Brain microvascular endothelial cell (primary cell): Measurements from ENCODE around the gene SPATA9.

Experiments used
- DNase-seq: peaks from one replicate; pipeline ENCODE4 v3.0.0-alpha.2; 2020
- H3K27ac ChIP-seq: fragments of 250-450 bp; sonication (Bioruptor Pico); 2 replicates; pipeline ENCODE4 v1.5.1; 2020; ENCODE audit warnings: mild to moderate bottlenecking, moderate library complexity
- H3K27me3 ChIP-seq: fragments of 250-450 bp; sonication (Bioruptor Pico); replicated peaks from 2 replicates; pipeline ENCODE4 v1.5.1; 2020; ENCODE audit warnings: mild to moderate bottlenecking
- H3K36me3 ChIP-seq: fragments of 250-450 bp; sonication (Bioruptor Pico); replicated peaks from 2 replicates; pipeline ENCODE4 v1.5.1; 2020; ENCODE audit warnings: mild to moderate bottlenecking
- H3K4me3 ChIP-seq: 2 replicates; pipeline ENCODE4 v1.5.1; 2011; ENCODE audit warnings: low read depth, mild to moderate bottlenecking, control low read depth, low read length, moderate library complexity
- in situ Hi-C: cut with HindIII; loops from 2 replicates; pipeline ENCODE4 v1.10.0; 2017; ENCODE audit warnings: low sequenced_read_pairs, low pct_ligation_motif_present
- TF ChIP-seq, protein P1 (sequence below): IDR thresholded peaks from 2 replicates; pipeline ENCODE4 v1.5.1; 2011; ENCODE audit warnings: low read depth, mild to moderate bottlenecking, moderate library complexity, low read length, control low read depth, inconsistent platforms; ENCODE audit errors: missing control alignments

SPATA9 gene

DNA sequence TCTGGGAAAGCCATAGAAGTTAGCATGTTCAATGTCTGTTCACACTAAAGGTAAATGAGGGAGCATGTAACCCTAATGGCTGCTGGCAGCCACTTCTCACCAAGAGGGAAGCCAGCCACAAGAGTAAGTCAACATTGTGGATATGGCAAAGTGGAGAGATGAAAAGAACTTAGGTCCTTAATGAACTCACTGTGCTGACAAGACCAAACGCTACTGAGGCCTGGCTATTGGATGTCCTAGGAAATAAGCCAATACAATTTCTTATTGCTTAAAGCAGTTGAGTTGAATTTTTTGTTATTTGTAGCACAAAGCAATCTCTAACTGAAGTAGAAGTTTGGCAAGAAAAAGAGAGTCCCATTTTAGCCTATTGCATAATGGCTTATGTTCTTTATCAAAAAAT lies 56.1 kb downstream of the SPATA9 start:
- no peak for DNase-seq
- TF ChIP-seq, protein P1, sequence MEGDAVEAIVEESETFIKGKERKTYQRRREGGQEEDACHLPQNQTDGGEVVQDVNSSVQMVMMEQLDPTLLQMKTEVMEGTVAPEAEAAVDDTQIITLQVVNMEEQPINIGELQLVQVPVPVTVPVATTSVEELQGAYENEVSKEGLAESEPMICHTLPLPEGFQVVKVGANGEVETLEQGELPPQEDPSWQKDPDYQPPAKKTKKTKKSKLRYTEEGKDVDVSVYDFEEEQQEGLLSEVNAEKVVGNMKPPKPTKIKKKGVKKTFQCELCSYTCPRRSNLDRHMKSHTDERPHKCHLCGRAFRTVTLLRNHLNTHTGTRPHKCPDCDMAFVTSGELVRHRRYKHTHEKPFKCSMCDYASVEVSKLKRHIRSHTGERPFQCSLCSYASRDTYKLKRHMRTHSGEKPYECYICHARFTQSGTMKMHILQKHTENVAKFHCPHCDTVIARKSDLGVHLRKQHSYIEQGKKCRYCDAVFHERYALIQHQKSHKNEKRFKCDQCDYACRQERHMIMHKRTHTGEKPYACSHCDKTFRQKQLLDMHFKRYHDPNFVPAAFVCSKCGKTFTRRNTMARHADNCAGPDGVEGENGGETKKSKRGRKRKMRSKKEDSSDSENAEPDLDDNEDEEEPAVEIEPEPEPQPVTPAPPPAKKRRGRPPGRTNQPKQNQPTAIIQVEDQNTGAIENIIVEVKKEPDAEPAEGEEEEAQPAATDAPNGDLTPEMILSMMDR = no peak
- Histone ChIP-seq H3K27ac (no peak overlapping the region), H3K36me3 (no peaks in the 10 kb centered on the region), H3K4me3 (no peak overlapping the region), H3K27me3 (no peaks in the 10 kb centered on the region)
- in situ Hi-C loops = no loop called here

DNA sequence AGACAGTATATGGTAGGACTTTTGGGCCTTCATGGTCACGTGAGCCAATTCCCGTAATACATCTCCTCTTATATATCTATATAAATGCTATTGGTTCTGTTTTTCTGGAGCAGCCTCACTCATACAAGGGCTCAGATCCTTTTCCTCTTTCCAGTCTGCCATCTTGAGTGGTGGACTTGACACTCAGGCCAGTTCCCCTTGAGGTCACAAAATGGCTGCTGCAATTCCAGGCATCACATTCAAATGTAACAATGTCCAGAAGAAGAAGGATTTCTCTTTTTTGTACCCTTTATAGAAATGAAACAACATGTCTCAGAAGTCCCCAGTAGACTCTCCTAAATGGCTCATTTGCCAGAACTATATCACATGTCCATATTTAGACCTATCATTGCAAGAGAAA lies 58.4 kb downstream of the SPATA9 start:
- H3K36me3 ChIP-seq = no peaks in the 10 kb centered on the region
- no peaks in the 10 kb centered on the region for H3K27me3 ChIP-seq
- H3K27ac ChIP-seq = no peak overlapping the region
- TF ChIP-seq, protein P1 = no peak
- no peak for DNase-seq
- in situ Hi-C loops = no loop called here
- H3K4me3 ChIP-seq = no peak overlapping the region

DNA sequence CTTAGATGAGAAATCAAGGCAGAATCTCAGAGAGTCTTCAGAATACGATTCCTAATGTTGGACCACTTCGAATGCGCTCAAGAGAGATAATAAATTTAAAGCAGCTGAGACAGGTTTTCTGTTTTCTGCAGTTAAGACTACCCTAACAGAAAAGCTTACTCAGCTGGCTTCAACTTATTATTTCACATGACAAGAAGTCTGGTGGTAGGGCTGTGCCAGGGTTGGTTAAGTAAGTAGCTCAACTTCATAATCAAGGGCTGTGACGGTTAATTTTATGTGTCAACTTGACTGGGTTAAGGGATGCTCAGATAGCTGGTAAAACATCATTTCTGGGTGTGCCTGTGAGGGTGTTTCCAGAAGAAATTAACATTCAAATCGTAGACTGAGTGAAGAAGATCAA lies 59.1 kb downstream of the SPATA9 start:
- H3K27me3 ChIP-seq = no peaks in the 10 kb centered on the region
- no peak overlapping the region for H3K27ac ChIP-seq
- TF ChIP-seq, protein P1 = no peak
- no peaks in the 10 kb centered on the region for H3K36me3 ChIP-seq
- DNase-seq = no peak
- no peak overlapping the region for H3K4me3 ChIP-seq
- in situ Hi-C loops = no loop called here

DNA sequence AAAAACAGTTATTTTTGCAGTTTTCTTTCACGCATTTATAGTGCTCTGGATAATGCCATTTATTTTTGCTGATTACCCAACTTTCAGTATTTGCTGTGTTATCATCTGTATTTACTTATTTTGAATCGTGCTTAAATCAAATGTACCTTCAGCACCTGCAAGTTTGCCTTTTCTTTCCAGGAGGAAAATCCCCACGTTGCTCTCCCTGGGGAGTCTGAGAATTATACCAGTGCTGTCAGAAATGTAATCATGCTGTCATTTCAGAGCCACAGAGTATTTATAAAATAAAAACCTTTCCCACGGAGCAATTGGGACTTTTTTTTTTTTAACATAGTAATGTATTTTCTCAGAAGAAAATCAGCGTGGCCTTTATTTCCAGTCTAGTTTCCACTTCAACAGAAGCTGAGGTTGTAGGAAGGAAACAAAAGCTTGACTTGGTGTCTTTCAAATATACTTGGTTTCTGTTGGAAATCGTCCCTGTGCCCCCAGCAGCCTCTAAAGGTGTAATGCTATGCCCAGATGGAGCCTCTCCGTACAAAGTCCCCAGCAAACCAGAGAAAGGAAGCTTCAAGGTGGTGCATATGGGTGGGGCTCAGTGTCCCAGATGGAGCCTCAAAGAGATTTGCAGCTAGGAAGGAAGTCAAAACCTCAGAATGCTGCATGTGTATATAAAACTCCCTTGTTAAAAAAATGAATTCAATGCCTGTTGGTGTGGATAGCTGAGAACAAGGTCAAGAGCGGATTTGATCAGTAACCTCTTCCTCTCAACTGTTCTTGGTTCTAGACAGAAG lies 60.8 kb downstream of the SPATA9 start:
- TF ChIP-seq, protein P1 = no peak
- no peaks in the 10 kb centered on the region for H3K36me3 ChIP-seq
- H3K27ac ChIP-seq = no peak overlapping the region
- in situ Hi-C loops = no loop called here
- no peaks in the 10 kb centered on the region for H3K27me3 ChIP-seq
- no peak for DNase-seq
- no peak overlapping the region for H3K4me3 ChIP-seq

DNA sequence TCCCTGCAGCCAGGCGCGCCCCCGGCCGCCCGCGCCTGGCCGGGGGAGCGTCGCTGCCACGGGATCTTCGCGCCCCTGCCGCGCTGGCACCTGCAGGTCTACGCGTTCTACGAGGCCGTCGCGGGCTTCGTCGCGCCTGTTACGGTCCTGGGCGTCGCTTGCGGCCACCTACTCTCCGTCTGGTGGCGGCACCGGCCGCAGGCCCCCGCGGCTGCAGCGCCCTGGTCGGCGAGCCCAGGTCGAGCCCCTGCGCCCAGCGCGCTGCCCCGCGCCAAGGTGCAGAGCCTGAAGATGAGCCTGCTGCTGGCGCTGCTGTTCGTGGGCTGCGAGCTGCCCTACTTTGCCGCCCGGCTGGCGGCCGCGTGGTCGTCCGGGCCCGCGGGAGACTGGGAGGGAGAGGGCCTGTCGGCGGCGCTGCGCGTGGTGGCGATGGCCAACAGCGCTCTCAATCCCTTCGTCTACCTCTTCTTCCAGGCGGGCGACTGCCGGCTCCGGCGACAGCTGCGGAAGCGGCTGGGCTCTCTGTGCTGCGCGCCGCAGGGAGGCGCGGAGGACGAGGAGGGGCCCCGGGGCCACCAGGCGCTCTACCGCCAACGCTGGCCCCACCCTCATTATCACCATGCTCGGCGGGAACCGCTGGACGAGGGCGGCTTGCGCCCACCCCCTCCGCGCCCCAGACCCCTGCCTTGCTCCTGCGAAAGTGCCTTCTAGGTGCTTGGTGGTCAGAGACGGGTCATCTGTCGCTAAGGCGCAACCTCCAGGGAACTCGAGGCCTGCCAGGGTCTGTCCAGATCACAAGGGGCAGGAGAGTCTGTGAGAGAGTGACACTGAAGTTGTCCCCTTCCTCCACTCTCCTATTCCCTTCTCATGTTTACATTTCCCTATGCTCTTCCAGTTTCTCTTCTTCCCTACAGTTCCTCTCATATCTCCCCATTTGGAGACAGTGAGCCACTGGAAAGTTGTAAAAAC lies 61.6 kb downstream of the SPATA9 start:
- Histone ChIP-seq H3K27ac (no peak overlapping the region), H3K36me3 (no peaks in the 10 kb centered on the region), H3K4me3 (peak overlapping the region; percentile 64), H3K27me3 (no peaks in the 10 kb centered on the region)
- TF ChIP-seq, protein P1 = no peak
- in situ Hi-C loops = no loop called here
- no peak for DNase-seq
